ENCODE measurements around the gene DND1. TPM values are rescaled to one million over a fixed set of nuclear protein-coding genes. Genes with fewer than 3 reads are reported as not detected.

DND1 gene
- polyA plus RNA-seq, 1 donor (not counting 4 experiments of a cell fraction or from before 2014, with no cell fraction given): 0.22 TPM

DNA sequence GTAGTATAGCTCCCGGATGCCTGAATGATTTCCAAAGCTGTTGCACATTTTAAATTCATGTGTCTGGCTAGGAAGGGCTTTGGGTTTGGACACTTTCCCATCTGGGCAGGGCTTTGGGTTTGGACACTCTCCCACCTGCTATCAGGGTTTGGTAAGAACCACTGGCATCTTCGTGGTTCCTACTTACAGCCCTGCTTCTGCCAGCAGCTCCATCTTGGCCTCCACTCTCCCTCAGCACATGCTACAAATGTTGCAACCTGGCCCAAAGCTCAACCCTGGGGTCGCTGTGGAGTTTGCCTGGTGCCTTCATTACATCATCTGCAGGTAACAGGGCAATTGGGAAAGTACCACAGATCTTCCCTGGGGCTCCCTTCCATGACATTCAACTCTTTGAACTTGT lies 30.7 kb downstream of the DND1 start:
- Histone ChIP-seq H3K4me2 (ENCODE audit: control insufficient read depth, extremely low read depth, insufficient read depth, low read depth, low read length) (no peak overlapping the region), H3K4me1 (ENCODE audit: control insufficient read depth, extremely low read depth, insufficient read depth, low read length) (peaks cover 12% of the 10 kb centered on the region), H3K36me3 (ENCODE audit: control insufficient read depth in 2 of 2, extremely low read depth in 1 of 2, insufficient read depth in 2 of 2, low read length in 2 of 2) (peaks cover 10 to 17% of the 10 kb centered on the region in 2 experiments), H3K27me3 (ENCODE audit: control insufficient read depth, extremely low read depth, insufficient read depth, low read length) (no peaks in the 10 kb centered on the region), H3K4me3 (ENCODE audit: control insufficient read depth in 2 of 3, extremely low read depth in 1 of 3, insufficient read depth in 2 of 3, low read depth in 1 of 3, low read length in 3 of 3) (no peak overlapping the region), H2AFZ (ENCODE audit: control insufficient read depth, low read length) (no peak overlapping the region), H3K27ac (ENCODE audit: control insufficient read depth, insufficient read depth, low read length) (no peak overlapping the region), H4K20me1 (ENCODE audit: control insufficient read depth, extremely low read depth, insufficient read depth, low read length) (no peaks in the 10 kb centered on the region), H3K79me2 (ENCODE audit: control insufficient read depth, insufficient read depth, low read length) (peaks cover 26% of the 10 kb centered on the region), H3K9ac (ENCODE audit: control insufficient read depth, extremely low read depth, insufficient read depth, low read length) (no peak overlapping the region), H3K9me1 (ENCODE audit: control insufficient read depth, extremely low read depth, insufficient read depth, low read length) (no peaks in the 10 kb centered on the region), H3K9me3 (ENCODE audit: control insufficient read depth, low read depth, low read length) (no peaks in the 10 kb centered on the region)
- DNase-seq (ENCODE audit: low read depth, low spot score): no peak
- dilution Hi-C loops (cut with MboI; ENCODE audit: extremely low pct_ligation_motif_present, low sequenced_read_pairs): no loop called here
- FAIRE-seq: no peak
- TF ChIP-seq, protein P1, sequence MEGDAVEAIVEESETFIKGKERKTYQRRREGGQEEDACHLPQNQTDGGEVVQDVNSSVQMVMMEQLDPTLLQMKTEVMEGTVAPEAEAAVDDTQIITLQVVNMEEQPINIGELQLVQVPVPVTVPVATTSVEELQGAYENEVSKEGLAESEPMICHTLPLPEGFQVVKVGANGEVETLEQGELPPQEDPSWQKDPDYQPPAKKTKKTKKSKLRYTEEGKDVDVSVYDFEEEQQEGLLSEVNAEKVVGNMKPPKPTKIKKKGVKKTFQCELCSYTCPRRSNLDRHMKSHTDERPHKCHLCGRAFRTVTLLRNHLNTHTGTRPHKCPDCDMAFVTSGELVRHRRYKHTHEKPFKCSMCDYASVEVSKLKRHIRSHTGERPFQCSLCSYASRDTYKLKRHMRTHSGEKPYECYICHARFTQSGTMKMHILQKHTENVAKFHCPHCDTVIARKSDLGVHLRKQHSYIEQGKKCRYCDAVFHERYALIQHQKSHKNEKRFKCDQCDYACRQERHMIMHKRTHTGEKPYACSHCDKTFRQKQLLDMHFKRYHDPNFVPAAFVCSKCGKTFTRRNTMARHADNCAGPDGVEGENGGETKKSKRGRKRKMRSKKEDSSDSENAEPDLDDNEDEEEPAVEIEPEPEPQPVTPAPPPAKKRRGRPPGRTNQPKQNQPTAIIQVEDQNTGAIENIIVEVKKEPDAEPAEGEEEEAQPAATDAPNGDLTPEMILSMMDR (optimal IDR thresholded peaks at IDR 0.05 in 1 of 3, IDR thresholded peaks at IDR 0.05 in 1 of 3, conservative IDR thresholded peaks at IDR 0.05 in 1 of 3; ENCODE audit: extremely low read depth in 1 of 3, insufficient read depth in 2 of 3, low read length in 3 of 3): no peak
- TF ChIP-seq EZH2 (IDR thresholded peaks at IDR 0.05; ENCODE audit: low read length): no peak

DNA sequence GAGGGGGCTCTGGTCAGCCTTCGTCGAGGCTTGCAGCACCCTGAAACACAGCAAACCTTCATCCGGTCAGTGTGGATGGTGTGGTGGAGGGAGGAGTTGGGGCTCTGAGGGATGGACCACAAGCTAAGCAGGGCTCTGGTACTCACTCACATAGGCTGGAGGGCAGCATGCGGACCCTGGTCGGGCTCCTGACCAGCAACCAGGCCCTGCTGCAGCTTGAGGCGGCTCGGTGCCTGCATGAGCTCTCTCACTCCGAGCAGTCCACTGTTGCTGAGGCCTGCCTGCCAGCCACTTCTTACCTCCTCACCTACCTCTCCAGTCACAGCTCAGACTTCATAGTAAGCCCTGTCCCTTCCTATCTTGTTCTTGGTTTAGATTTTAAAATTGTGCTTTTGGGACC lies 31.7 kb downstream of the DND1 start:
- Histone ChIP-seq H3K27ac (ENCODE audit: control insufficient read depth, insufficient read depth, low read length) (no peak overlapping the region), H3K4me1 (ENCODE audit: control insufficient read depth, extremely low read depth, insufficient read depth, low read length) (peaks cover 12% of the 10 kb centered on the region), H3K4me2 (ENCODE audit: control insufficient read depth, extremely low read depth, insufficient read depth, low read depth, low read length) (no peak overlapping the region), H3K9me1 (ENCODE audit: control insufficient read depth, extremely low read depth, insufficient read depth, low read length) (no peaks in the 10 kb centered on the region), H2AFZ (ENCODE audit: control insufficient read depth, low read length) (no peak overlapping the region), H3K27me3 (ENCODE audit: control insufficient read depth, extremely low read depth, insufficient read depth, low read length) (no peaks in the 10 kb centered on the region), H3K4me3 (ENCODE audit: control insufficient read depth in 2 of 3, extremely low read depth in 1 of 3, insufficient read depth in 2 of 3, low read depth in 1 of 3, low read length in 3 of 3) (no peak overlapping the region), H4K20me1 (ENCODE audit: control insufficient read depth, extremely low read depth, insufficient read depth, low read length) (no peaks in the 10 kb centered on the region), H3K79me2 (ENCODE audit: control insufficient read depth, insufficient read depth, low read length) (peaks cover 17% of the 10 kb centered on the region), H3K9me3 (ENCODE audit: control insufficient read depth, low read depth, low read length) (no peaks in the 10 kb centered on the region), H3K36me3 (ENCODE audit: control insufficient read depth in 2 of 2, extremely low read depth in 1 of 2, insufficient read depth in 2 of 2, low read length in 2 of 2) (peaks cover 10 to 17% of the 10 kb centered on the region in 2 experiments), H3K9ac (ENCODE audit: control insufficient read depth, extremely low read depth, insufficient read depth, low read length) (no peak overlapping the region)
- FAIRE-seq: no peak
- no peak for TF ChIP-seq EZH2 (IDR thresholded peaks at IDR 0.05; ENCODE audit: low read length)
- TF ChIP-seq, protein P1 (optimal IDR thresholded peaks at IDR 0.05 in 1 of 3, IDR thresholded peaks at IDR 0.05 in 1 of 3, conservative IDR thresholded peaks at IDR 0.05 in 1 of 3; ENCODE audit: extremely low read depth in 1 of 3, insufficient read depth in 2 of 3, low read length in 3 of 3): no peak
- dilution Hi-C loops (cut with MboI; ENCODE audit: extremely low pct_ligation_motif_present, low sequenced_read_pairs): no loop called here
- no peak for DNase-seq (ENCODE audit: low read depth, low spot score)
